Neural crest cell (in vitro differentiated cells): ENCODE measurements around the gene ZNF48. TPM values are rescaled to one million over a fixed set of nuclear protein-coding genes. Genes with fewer than 3 reads are reported as not detected.

Source experiments
- DNase-seq: peaks from one replicate; pipeline ENCODE4 v3.0.0; 2021; ENCODE audit warnings: low read depth, mixed read lengths, low spot score
- H3K27ac Mint-ChIP-seq: one replicate; pipeline ENCODE4 v1.8.0; 2021; ENCODE audit warnings: mild to moderate bottlenecking, mixed read lengths; ENCODE audit not compliant: unreplicated experiment
- H3K27me3 Mint-ChIP-seq: 2 replicates; pipeline ENCODE4 v1.8.0; 2021; ENCODE audit warnings: low read depth, mild to moderate bottlenecking, mixed read lengths
- H3K36me3 Mint-ChIP-seq: 2 replicates; pipeline ENCODE4 v1.8.0; 2021; ENCODE audit warnings: low read depth, mild to moderate bottlenecking, mixed read lengths
- H3K4me1 Mint-ChIP-seq: 2 replicates; pipeline ENCODE4 v1.8.0; 2021; ENCODE audit warnings: mixed read lengths
- H3K4me3 Mint-ChIP-seq: one replicate; pipeline ENCODE4 v1.8.0; 2021; ENCODE audit warnings: mild to moderate bottlenecking, mixed read lengths
- H3K9me3 Mint-ChIP-seq: 2 replicates; pipeline ENCODE4 v1.8.0; 2021; ENCODE audit warnings: mixed read lengths
- CTCF ChIP-seq: fragments of 200-600 bp; sonication (generic); conservative IDR thresholded peaks from 2 replicates; pipeline ENCODE4 v1.5.0; 2021; ENCODE audit warnings: antibody characterized with exemption, mild to moderate bottlenecking
- total RNA-seq: library from RNA; stranded (reverse); gene quantifications from 2 replicates; pipeline ENCODE4 v1.2.1, GENCODE V29; 2021

Gene ZNF48
- total RNA-seq, 1 donor from 2014 or later = 60.9 TPM

- TF ChIP-seq CTCF = no peak
- Mint-ChIP-seq H3K27ac (peak overlapping the region; percentile 98), H3K27me3 (peaks cover 3% of the 10 kb centered on the region), H3K4me1 (peaks cover 41% of the 10 kb centered on the region), H3K36me3 (peaks cover 3% of the 10 kb centered on the region), H3K4me3 (peak overlapping the region; percentile 94), H3K9me3 (no peaks in the 10 kb centered on the region)
- no peak for DNase-seq
These were observed 4.4 kb downstream of the ZNF48 start for GRCh38 chr16:30399435-30400186.

GRCh38 chr16:30401768-30402425, 6.7 kb downstream of the ZNF48 start:
- no peak for TF ChIP-seq CTCF
- H3K27me3 Mint-ChIP-seq = peaks cover 3% of the 10 kb centered on the region
- peaks cover 32% of the 10 kb centered on the region for H3K4me1 Mint-ChIP-seq

GRCh38 chr16:30406795-30407101, 11.5 kb downstream of the ZNF48 start:
- no peak for TF ChIP-seq CTCF
- Mint-ChIP-seq H3K27ac (peak overlapping the region; percentile 81), H3K9me3 (no peaks in the 10 kb centered on the region), H3K27me3 (no peaks in the 10 kb centered on the region), H3K4me1 (peaks cover 25% of the 10 kb centered on the region), H3K36me3 (no peaks in the 10 kb centered on the region), H3K4me3 (peak overlapping the region; percentile 86)
- no peak for DNase-seq

More at GRCh38 chr16:30401768-30402425, 6.7 kb downstream of the ZNF48 start:
- no peak for DNase-seq
- peak overlapping the region; percentile 89 for H3K27ac Mint-ChIP-seq
- peak overlapping the region; percentile 94 for H3K4me3 Mint-ChIP-seq
- no peaks in the 10 kb centered on the region for H3K9me3 Mint-ChIP-seq
- peaks cover 2% of the 10 kb centered on the region for H3K36me3 Mint-ChIP-seq

GRCh38 chr16:30407102-30407803, 12.0 kb downstream of the ZNF48 start, which contains the start of gene ZNF771:
Gene ZNF771, plus strand, starts transcription at chr16:30407606. Its CDS starts 448 bp downstream, at chr16:30408054.
- peak; percentile 79 for DNase-seq
- Mint-ChIP-seq H3K9me3 (no peaks in the 10 kb centered on the region), H3K4me3 (peak within 1 kb of the TSS; percentile 88), H3K36me3 (no peaks in the 10 kb centered on the region), H3K4me1 (peaks cover 28% of the 10 kb centered on the region), H3K27ac (peak within 1 kb of the TSS; percentile 81), H3K27me3 (no peaks in the 10 kb centered on the region)
- TF ChIP-seq CTCF = peak; percentile 26

- DNase-seq = no peak
- peak overlapping the region; percentile 88 for H3K4me3 Mint-ChIP-seq
- H3K27me3 Mint-ChIP-seq = no peaks in the 10 kb centered on the region
- H3K9me3 Mint-ChIP-seq = no peaks in the 10 kb centered on the region
- no peaks in the 10 kb centered on the region for H3K36me3 Mint-ChIP-seq
- H3K27ac Mint-ChIP-seq = peak overlapping the region; percentile 35
- no peak for TF ChIP-seq CTCF
- peaks cover 28% of the 10 kb centered on the region for H3K4me1 Mint-ChIP-seq
These were observed 12.7 kb downstream of the ZNF48 start for GRCh38 chr16:30407804-30408534.
